ENCODE results near the gene ATP5PB.

ATP5PB gene

GRCh38 chr1:111483166-111483565 is 33.9 kb downstream of the ATP5PB start:
- FAIRE-seq (no peak), DNase-seq (ENCODE audit: insufficient read length, low spot score) (no peak)
- no peak for TF ChIP-seq CTCF (IDR thresholded peaks at IDR 0.05; ENCODE audit: insufficient read depth, missing control alignments)

GRCh38 chr1:111483876-111484275 is 34.6 kb downstream of the ATP5PB start:
- TF ChIP-seq CTCF (IDR thresholded peaks at IDR 0.05; ENCODE audit: insufficient read depth, missing control alignments), result no peak
- no peak for DNase-seq (ENCODE audit: insufficient read length, low spot score)
- FAIRE-seq, result no peak

GRCh38 chr1:111484391-111485026 is 35.2 kb downstream of the ATP5PB start:
- TF ChIP-seq CTCF (IDR thresholded peaks at IDR 0.05; ENCODE audit: insufficient read depth, missing control alignments), result no peak
- no peak for DNase-seq (ENCODE audit: insufficient read length, low spot score)
- no peak for FAIRE-seq

GRCh38 chr1:111486431-111486830 is 37.2 kb downstream of the ATP5PB start:
- TF ChIP-seq CTCF (IDR thresholded peaks at IDR 0.05; ENCODE audit: insufficient read depth, missing control alignments), result no peak
- FAIRE-seq (no peak), DNase-seq (ENCODE audit: insufficient read length, low spot score) (no peak)

- no peak for FAIRE-seq
- TF ChIP-seq CTCF (IDR thresholded peaks at IDR 0.05; ENCODE audit: insufficient read depth, missing control alignments), result no peak
- no peak for DNase-seq (ENCODE audit: insufficient read length, low spot score)
Observed at GRCh38 chr1:111487133-111487532, 37.9 kb downstream of the ATP5PB start.

- no peak for TF ChIP-seq CTCF (IDR thresholded peaks at IDR 0.05; ENCODE audit: insufficient read depth, missing control alignments)
- DNase-seq (ENCODE audit: insufficient read length, low spot score) (no peak), FAIRE-seq (no peak)
Observed at GRCh38 chr1:111488669-111489068, 39.4 kb downstream of the ATP5PB start.

- TF ChIP-seq CTCF (IDR thresholded peaks at IDR 0.05; ENCODE audit: insufficient read depth, missing control alignments), result no peak
- no peak for DNase-seq (ENCODE audit: insufficient read length, low spot score)
- no peak for FAIRE-seq
Observed at GRCh38 chr1:111489604-111490003, 40.3 kb downstream of the ATP5PB start.
